HepG2 (cell line): Measurements from ENCODE around the gene SLC9A4. TPM values are rescaled to one million over a fixed set of nuclear protein-coding genes. Genes with fewer than 3 reads are reported as not detected.

Source experiments
- ATAC-seq: fragments of 200-7000 bp; cut with Tn5 transposase; 3 replicates; pipeline ENCODE4 v1.9.1; 2020; ENCODE audit warnings: mild to moderate bottlenecking, moderate library complexity
- BruUV-seq: library from RNA; stranded (reverse); fragments of 400-500 nt; replicated peaks from 2 replicates; lab custom pipeline; 2021; lab: Mats Ljungman, UMichigan
- CTCF ChIA-PET: fragments of 300-600 bp; formaldehyde crosslinking; extraction: SDS; loops from one replicate; lab custom pipeline; 2021; ENCODE audit warnings: low total read pairs, inconsistent platforms, low intra/inter-chr PET ratio; lab: Yijun Ruan, JAX
- POLR2A ChIA-PET: fragments of 350-600 bp; sonication (Branson Sonifier 250); formaldehyde crosslinking; loops from one replicate; lab custom pipeline; 2020; ENCODE audit warnings: antibody characterized with exemption, inconsistent platforms; lab: Yijun Ruan, JAX
- DNase-seq: peaks from one replicate; pipeline ENCODE4 v3.0.0-alpha.2; 2015; ENCODE audit warnings: low spot score
- FAIRE-seq: peaks from 3 replicates; lab custom pipeline; 2011; peaks lifted over from hg19 to GRCh38; lab: Jason Lieb, UNC
- H2AFZ ChIP-seq: one replicate; pipeline ENCODE4 v1.6.1; 2011; ENCODE audit warnings: low read length, inconsistent platforms
- H3K27ac ChIP-seq: fragments of 300-600 bp; 3 replicates; pipeline ENCODE4 v1.8.0; 2011; ENCODE audit warnings: mixed run types, mild to moderate bottlenecking, mixed read lengths, low read length, inconsistent platforms; ENCODE audit not compliant: insufficient read depth; ENCODE audit errors: extremely low read length
- H3K27me3 ChIP-seq, 2 experiments: fragments of 200-600 bp in 1 of 2; 2 replicates in 1 of 2; 3 replicates in 1 of 2; pipeline versions ENCODE4 v1.6.0 to v1.8.0; 2011; ENCODE audit warnings: low read length in 2 of 2, mild to moderate bottlenecking in 2 of 2, moderate library complexity in 2 of 2, inconsistent platforms in 1 of 2; ENCODE audit not compliant: insufficient read depth in 2 of 2, control insufficient read depth in 1 of 2
- H3K36me3 ChIP-seq, 2 experiments: fragments of 200-600 bp in 1 of 2; replicated peaks in 1 of 2; 2 replicates in 1 of 2; 3 replicates in 1 of 2; pipeline versions ENCODE4 v1.5.1 to v1.8.0; 2011; ENCODE audit warnings: low read length in 2 of 2, inconsistent platforms in 1 of 2; ENCODE audit not compliant: insufficient read depth in 2 of 2, control insufficient read depth in 1 of 2
- H3K4me1 ChIP-seq: 2 replicates; pipeline ENCODE4 v1.5.1; 2012; ENCODE audit warnings: low read length, inconsistent platforms; ENCODE audit not compliant: insufficient read depth
- H3K4me2 ChIP-seq: 2 replicates; pipeline ENCODE4 v1.6.0; 2011; ENCODE audit warnings: low read depth, low read length, inconsistent platforms
- H3K4me3 ChIP-seq, 3 experiments: fragments of 200-600 bp in 1 of 3; sonication (generic), shearing (Covaris generic) in 1 of 3; replicated peaks in 1 of 3; 2 replicates each; pipeline ENCODE4 v1.5.1; 2011 to 2016; ENCODE audit warnings: low read length in 3 of 3, inconsistent platforms in 2 of 3, low read depth in 2 of 3, mild to moderate bottlenecking in 2 of 3, control low read depth in 1 of 3, mixed read lengths in 1 of 3; ENCODE audit not compliant: insufficient read depth in 1 of 3
- H3K79me2 ChIP-seq: one replicate; pipeline ENCODE4 v1.6.1; 2011; ENCODE audit warnings: low read length, inconsistent platforms; ENCODE audit not compliant: insufficient read depth
- H3K9ac ChIP-seq: 2 replicates; pipeline ENCODE4 v1.6.0; 2011; ENCODE audit warnings: mild to moderate bottlenecking, low read depth, low read length, inconsistent platforms; ENCODE audit not compliant: insufficient read depth
- H3K9me3 ChIP-seq: 2 replicates; pipeline ENCODE4 v1.5.1; 2012; ENCODE audit warnings: mild to moderate bottlenecking, low read length
- H4K20me1 ChIP-seq: 2 replicates; pipeline ENCODE4 v1.6.0; 2011; ENCODE audit warnings: inconsistent platforms, mild to moderate bottlenecking, low read length, moderate library complexity; ENCODE audit not compliant: insufficient read depth
- ZNF367 ChIP-seq: sonication (generic); formaldehyde crosslinking; IDR thresholded peaks from 2 replicates; pipeline ENCODE4 v1.4.0; 2020; ENCODE audit warnings: missing genetic modification reagents, borderline replicate concordance
- ZNF615 ChIP-seq: sonication (generic); formaldehyde crosslinking; IDR thresholded peaks from 2 replicates; pipeline ENCODE4 v1.5.0; 2020; ENCODE audit warnings: mild to moderate bottlenecking, missing genetic modification reagents, borderline replicate concordance
- WGBS: methylation state at CpG from one replicate; pipeline ENCODE4 v1.1.6; 2017; ENCODE audit warnings: low lambda C conversion rate; 5-methylcytosine and 5-hydroxymethylcytosine counted together
- in situ Hi-C: cut with HindIII; loops from 2 replicates; pipeline ENCODE4 v1.10.0; 2017; ENCODE audit warnings: low pct_unique_long_range_greater_than_20kb; ENCODE audit not compliant: extremely low pct_ligation_motif_present
- intact Hi-C: fragments of 100-400 bp; cut with micrococcal nuclease; formaldehyde crosslinking; loops from one replicate; pipeline ENCODE4 v1.10.0; 2022; ENCODE audit not compliant: unreplicated experiment
- polyA plus RNA-seq, 8 experiments: library from polyadenylated mRNA; depleted of rRNA in 3 of 8; stranded (reverse) in 7 of 8; unstranded in 1 of 8; fragments of >200 nt; fragmentation: Illumina TruSeq in 4 of 8; extraction: Trizol in 4 of 8; gene quantifications; 2 replicates each; pipeline versions ENCODE4 v1.2.1 to v1.2.3, GENCODE V29; 2011 to 2016; ENCODE audit warnings: low read depth in 4 of 8, missing spikeins in 1 of 8, mixed read lengths in 1 of 8; ENCODE audit not compliant: insufficient read depth in 1 of 8
- total RNA-seq, 5 experiments: library from RNA; depleted of rRNA; stranded (reverse); fragments of >200 nt; fragmentation: Illumina TruSeq; extraction: Trizol; gene quantifications; 2 replicates each; pipeline ENCODE4 v1.2.3, GENCODE V29; 2016; ENCODE audit warnings: low read depth in 1 of 5
- TF ChIP-seq, protein P1 (sequence below): sonication (generic); formaldehyde crosslinking; IDR thresholded peaks from 2 replicates; pipeline ENCODE4 v1.8.1; 2023; ENCODE audit warnings: mild to moderate bottlenecking, missing genetic modification reagents, borderline replicate concordance
- TF ChIP-seq, protein P2 (sequence below): sonication (generic); formaldehyde crosslinking; IDR thresholded peaks from 2 replicates; pipeline ENCODE4 v1.5.1; 2020; ENCODE audit warnings: missing genetic modification reagents, mild to moderate bottlenecking, borderline replicate concordance
- TF ChIP-seq, protein P3 (sequence below): sonication (generic); IDR thresholded peaks from 2 replicates; pipeline ENCODE4 v1.6.1; 2016; ENCODE audit warnings: low read depth, borderline replicate concordance
- TF ChIP-seq, protein P4 (sequence below): sonication (generic); formaldehyde crosslinking; IDR thresholded peaks from 2 replicates; pipeline ENCODE4 v1.5.0; 2020; ENCODE audit warnings: mild to moderate bottlenecking, missing genetic modification reagents, moderate library complexity

Gene SLC9A4
- total and polyA plus RNA-seq, 2 of the 13 experiments (the other 11 are each of a cell fraction or from before 2014, with no cell fraction given) = not detected

DNA sequence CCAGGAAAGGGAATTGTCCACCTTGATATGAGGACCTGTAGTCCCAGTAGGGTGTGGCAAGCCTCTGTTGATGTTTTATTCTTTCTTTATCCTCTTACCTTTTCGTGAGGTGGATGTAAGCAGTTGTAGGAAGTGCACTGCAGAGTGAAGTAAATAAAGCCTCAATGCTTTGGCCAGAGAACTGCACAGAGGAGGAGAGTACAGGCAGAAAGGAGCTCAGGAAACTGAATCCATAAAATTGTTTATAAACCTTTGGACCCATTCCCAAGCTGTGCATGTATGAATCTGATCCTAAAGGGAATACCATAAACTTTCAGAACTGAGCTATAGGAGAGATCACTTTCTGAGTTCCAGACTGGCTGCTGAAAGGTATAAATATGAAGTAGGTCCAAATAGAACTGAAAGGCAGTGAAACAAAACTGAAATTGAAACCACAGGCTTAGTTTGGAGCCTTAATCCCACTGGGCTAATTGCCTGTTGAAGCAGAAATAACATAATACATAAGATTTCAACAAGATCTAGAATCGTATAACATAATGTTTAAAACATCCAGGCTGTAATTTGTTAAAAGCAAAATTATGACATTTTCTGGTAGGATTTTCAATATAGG lies 17.9 kb upstream of the SLC9A4 start:
- Histone ChIP-seq H3K27me3 (no peaks in the 10 kb centered on the region; a peak in 1 of 5 replicates), H4K20me1 (no peaks in the 10 kb centered on the region), H3K36me3 (no peaks in the 10 kb centered on the region), H3K4me3 (no peak overlapping the region), H3K4me2 (no peak overlapping the region), H3K9me3 (no peaks in the 10 kb centered on the region), H3K9ac (no peak overlapping the region), H3K4me1 (no peaks in the 10 kb centered on the region), H2AFZ (no peak overlapping the region), H3K79me2 (no peaks in the 10 kb centered on the region), H3K27ac (no peak overlapping the region)
- no TSS peak for BruUV-seq
- POLR2A ChIA-PET = no interaction called here
- in situ Hi-C loops = no loop called here
- CTCF ChIA-PET = no interaction called here
- no peak for ATAC-seq
- DNase-seq = no peak
- WGBS = 12% methylated on average over 2 of the region's 2 CpGs
- FAIRE-seq = no peak
- TF ChIP-seq ZNF367 (CRISPR knock-in tag) = no peak
- TF ChIP-seq, protein P1, sequence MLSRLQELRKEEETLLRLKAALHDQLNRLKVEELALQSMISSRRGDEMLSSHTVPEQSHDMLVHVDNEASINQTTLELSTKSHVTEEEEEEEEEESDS (CRISPR knock-in tag) = no peak
- TF ChIP-seq, protein P2, sequence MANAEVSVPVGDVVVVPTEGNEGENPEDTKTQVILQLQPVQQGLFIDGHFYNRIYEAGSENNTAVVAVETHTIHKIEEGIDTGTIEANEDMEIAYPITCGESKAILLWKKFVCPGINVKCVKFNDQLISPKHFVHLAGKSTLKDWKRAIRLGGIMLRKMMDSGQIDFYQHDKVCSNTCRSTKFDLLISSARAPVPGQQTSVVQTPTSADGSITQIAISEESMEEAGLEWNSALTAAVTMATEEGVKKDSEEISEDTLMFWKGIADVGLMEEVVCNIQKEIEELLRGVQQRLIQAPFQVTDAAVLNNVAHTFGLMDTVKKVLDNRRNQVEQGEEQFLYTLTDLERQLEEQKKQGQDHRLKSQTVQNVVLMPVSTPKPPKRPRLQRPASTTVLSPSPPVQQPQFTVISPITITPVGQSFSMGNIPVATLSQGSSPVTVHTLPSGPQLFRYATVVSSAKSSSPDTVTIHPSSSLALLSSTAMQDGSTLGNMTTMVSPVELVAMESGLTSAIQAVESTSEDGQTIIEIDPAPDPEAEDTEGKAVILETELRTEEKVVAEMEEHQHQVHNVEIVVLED (CRISPR knock-in tag) = no peak
- TF ChIP-seq, protein P3, sequence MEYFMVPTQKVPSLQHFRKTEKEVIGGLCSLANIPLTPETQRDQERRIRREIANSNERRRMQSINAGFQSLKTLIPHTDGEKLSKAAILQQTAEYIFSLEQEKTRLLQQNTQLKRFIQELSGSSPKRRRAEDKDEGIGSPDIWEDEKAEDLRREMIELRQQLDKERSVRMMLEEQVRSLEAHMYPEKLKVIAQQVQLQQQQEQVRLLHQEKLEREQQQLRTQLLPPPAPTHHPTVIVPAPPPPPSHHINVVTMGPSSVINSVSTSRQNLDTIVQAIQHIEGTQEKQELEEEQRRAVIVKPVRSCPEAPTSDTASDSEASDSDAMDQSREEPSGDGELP = no peak
- intact Hi-C loops = no loop called here

DNA sequence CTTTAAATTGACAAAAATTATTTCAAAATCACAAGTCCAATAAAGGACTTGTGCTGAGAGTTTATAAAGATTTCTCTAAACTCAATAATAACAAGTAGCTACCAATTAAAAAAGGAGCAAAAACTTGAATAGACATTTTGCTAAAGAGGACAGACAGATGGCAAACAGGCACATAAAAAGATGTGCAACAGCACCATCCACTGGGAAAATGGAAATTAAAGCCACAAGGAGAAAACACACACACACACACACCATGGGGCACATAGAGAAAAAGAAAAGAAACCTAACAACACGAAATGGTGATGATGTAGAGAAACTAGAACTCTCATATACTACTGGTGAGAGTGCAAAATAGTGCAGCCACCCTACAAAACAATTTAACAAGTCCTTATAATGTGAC lies 12.6 kb upstream of the SLC9A4 start:
- in situ Hi-C loops = no loop called here
- Histone ChIP-seq H3K27me3 (no peaks in the 10 kb centered on the region; a peak in 1 of 5 replicates), H2AFZ (no peak overlapping the region), H3K4me3 (no peak overlapping the region), H3K79me2 (no peaks in the 10 kb centered on the region), H3K27ac (no peak overlapping the region), H3K9me3 (no peaks in the 10 kb centered on the region), H3K9ac (no peak overlapping the region), H3K4me2 (no peak overlapping the region), H4K20me1 (no peaks in the 10 kb centered on the region), H3K36me3 (no peaks in the 10 kb centered on the region), H3K4me1 (no peaks in the 10 kb centered on the region)
- peak; percentile 4 for FAIRE-seq
- intact Hi-C loops = no loop called here
- no TSS peak for BruUV-seq
- ChIA-PET CTCF (no interaction called here), POLR2A (no interaction called here)
- WGBS = 4% methylated on average over 1 of the region's 1 CpG
- ATAC-seq = no peak
- TF ChIP-seq, protein P4, sequence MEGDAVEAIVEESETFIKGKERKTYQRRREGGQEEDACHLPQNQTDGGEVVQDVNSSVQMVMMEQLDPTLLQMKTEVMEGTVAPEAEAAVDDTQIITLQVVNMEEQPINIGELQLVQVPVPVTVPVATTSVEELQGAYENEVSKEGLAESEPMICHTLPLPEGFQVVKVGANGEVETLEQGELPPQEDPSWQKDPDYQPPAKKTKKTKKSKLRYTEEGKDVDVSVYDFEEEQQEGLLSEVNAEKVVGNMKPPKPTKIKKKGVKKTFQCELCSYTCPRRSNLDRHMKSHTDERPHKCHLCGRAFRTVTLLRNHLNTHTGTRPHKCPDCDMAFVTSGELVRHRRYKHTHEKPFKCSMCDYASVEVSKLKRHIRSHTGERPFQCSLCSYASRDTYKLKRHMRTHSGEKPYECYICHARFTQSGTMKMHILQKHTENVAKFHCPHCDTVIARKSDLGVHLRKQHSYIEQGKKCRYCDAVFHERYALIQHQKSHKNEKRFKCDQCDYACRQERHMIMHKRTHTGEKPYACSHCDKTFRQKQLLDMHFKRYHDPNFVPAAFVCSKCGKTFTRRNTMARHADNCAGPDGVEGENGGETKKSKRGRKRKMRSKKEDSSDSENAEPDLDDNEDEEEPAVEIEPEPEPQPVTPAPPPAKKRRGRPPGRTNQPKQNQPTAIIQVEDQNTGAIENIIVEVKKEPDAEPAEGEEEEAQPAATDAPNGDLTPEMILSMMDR (CRISPR knock-in tag) = 0 out of 2 replicates have a peak, but pooled peaks have one; percentile 8
- no peak for TF ChIP-seq ZNF615 (CRISPR knock-in tag)
- no peak for DNase-seq
